Endothelial cell of umbilical vein (primary cell): ENCODE data around the gene LILRB3. TPM values are rescaled to one million over a fixed set of nuclear protein-coding genes. Genes with fewer than 3 reads are reported as not detected.

Experiments
- BruUV-seq: library from RNA; stranded (reverse); fragments of 400-500 nt; replicated peaks from 2 replicates; lab custom pipeline; 2021; lab: Mats Ljungman, UMichigan
- CTCF ChIA-PET: fragments of 300-600, 350-600 bp; sonication (Branson Sonifier 250); formaldehyde crosslinking; loops from one replicate; lab custom pipeline; 2021; ENCODE audit warnings: antibody characterized with exemption, inconsistent platforms; lab: Charles Lee
- POLR2A ChIA-PET: fragments of 300-600, 350-600 bp; sonication (Branson Sonifier 250); formaldehyde crosslinking; loops from one replicate; lab custom pipeline; 2021; ENCODE audit warnings: antibody characterized with exemption, inconsistent platforms; lab: Charles Lee
- DNase-seq: peaks from one replicate; pipeline ENCODE4 v3.0.0-alpha.2; 2011; ENCODE audit warnings: low read depth, low spot score
- FAIRE-seq: peaks from 2 replicates; lab custom pipeline; 2011; peaks lifted over from hg19 to GRCh38; lab: Jason Lieb, UNC
- H2AFZ ChIP-seq: 2 replicates; pipeline ENCODE4 v1.6.0; 2012; ENCODE audit warnings: low read depth, low read length, control low read depth, inconsistent platforms
- H3K27ac ChIP-seq: 2 replicates; pipeline ENCODE4 v1.5.1; 2011; ENCODE audit warnings: low read depth, mild to moderate bottlenecking, control low read depth, low read length, moderate library complexity; ENCODE audit not compliant: insufficient read depth
- H3K27me3 ChIP-seq, 2 experiments: 2 replicates each; pipeline versions ENCODE4 v1.6.0 to v1.6.1; 2011; ENCODE audit warnings: low read length in 2 of 2, mixed read lengths in 1 of 2; ENCODE audit not compliant: control insufficient read depth in 2 of 2, insufficient read depth in 2 of 2
- H3K36me3 ChIP-seq, 2 experiments: 2 replicates in 1 of 2; 3 replicates in 1 of 2; pipeline ENCODE4 v1.5.1; 2011; ENCODE audit warnings: low read length in 2 of 2, mild to moderate bottlenecking in 1 of 2, moderate library complexity in 1 of 2; ENCODE audit not compliant: control insufficient read depth in 2 of 2, insufficient read depth in 2 of 2; ENCODE audit errors: extremely low read depth in 1 of 2
- H3K4me1 ChIP-seq: 3 replicates; pipeline ENCODE4 v1.5.1; 2011; ENCODE audit warnings: mild to moderate bottlenecking, low read length; ENCODE audit not compliant: control insufficient read depth, insufficient read depth; ENCODE audit errors: extremely low read depth
- H3K4me2 ChIP-seq: 2 replicates; pipeline ENCODE4 v1.6.1; 2011; ENCODE audit warnings: low read length, control low read depth, mixed read lengths; ENCODE audit not compliant: insufficient read depth
- H3K4me3 ChIP-seq, 3 experiments: fragments of 200-600 bp in 1 of 3; sonication (generic), shearing (Covaris generic) in 1 of 3; replicated peaks in 1 of 3; 2 replicates each; pipeline ENCODE4 v1.5.1; 2011 to 2016; ENCODE audit warnings: control low read depth in 3 of 3, low read length in 3 of 3, mild to moderate bottlenecking in 2 of 3, inconsistent platforms in 1 of 3, low read depth in 1 of 3, moderate library complexity in 1 of 3; ENCODE audit not compliant: insufficient read depth in 1 of 3
- H3K79me2 ChIP-seq: 2 replicates; pipeline ENCODE4 v1.6.0; 2012; ENCODE audit warnings: low read length, inconsistent platforms; ENCODE audit not compliant: control insufficient read depth, insufficient read depth
- H3K9ac ChIP-seq: replicated peaks from 2 replicates; pipeline ENCODE3; 2011; ENCODE audit warnings: low read length, control low read depth; ENCODE audit not compliant: insufficient read depth; ENCODE audit errors: extremely low read depth
- H3K9me1 ChIP-seq: replicated peaks from 3 replicates; pipeline ENCODE4 v1.6.0; 2011; ENCODE audit warnings: mild to moderate bottlenecking, low read length; ENCODE audit not compliant: control insufficient read depth, insufficient read depth; ENCODE audit errors: extremely low read depth
- H3K9me3 ChIP-seq: replicated peaks from 2 replicates; pipeline ENCODE4 v1.5.1; 2012; ENCODE audit warnings: low read length, inconsistent platforms; ENCODE audit not compliant: control insufficient read depth, insufficient read depth
- H4K20me1 ChIP-seq: replicated peaks from 2 replicates; pipeline ENCODE3; 2011; ENCODE audit warnings: mild to moderate bottlenecking, low read length; ENCODE audit not compliant: control insufficient read depth, insufficient read depth; ENCODE audit errors: extremely low read depth
- CTCF ChIP-seq, 2 donors: IDR thresholded peaks; 1 replicate in 1 of 2; 2 replicates in 1 of 2; pipeline ENCODE4 v1.5.1; 2011; ENCODE audit warnings: low read length in 2 of 2, mild to moderate bottlenecking in 2 of 2, moderate library complexity in 2 of 2, control low read depth in 1 of 2, inconsistent platforms in 1 of 2, low read depth in 1 of 2; ENCODE audit not compliant: insufficient read depth in 1 of 2; ENCODE audit errors: extremely low read depth in 1 of 2
- EZH2 ChIP-seq: IDR thresholded peaks from 2 replicates; pipeline ENCODE4 v1.6.1; 2012; ENCODE audit warnings: borderline replicate concordance, low read depth, mild to moderate bottlenecking, moderate library complexity, low read length, inconsistent platforms; ENCODE audit not compliant: severe bottlenecking
- FOS ChIP-seq: IDR thresholded peaks from 2 replicates; pipeline ENCODE4 v1.6.1; 2011; ENCODE audit warnings: mild to moderate bottlenecking, low read length, moderate library complexity, borderline replicate concordance; ENCODE audit not compliant: insufficient read depth
- GATA2 ChIP-seq: IDR thresholded peaks from 2 replicates; pipeline ENCODE4 v1.7.0; 2011; ENCODE audit warnings: low read depth, mild to moderate bottlenecking, moderate library complexity, mixed read lengths, low read length; ENCODE audit not compliant: insufficient read length, insufficient read depth
- JUN ChIP-seq: IDR thresholded peaks from 2 replicates; pipeline ENCODE4 v1.6.1; 2011; ENCODE audit warnings: borderline replicate concordance, low read depth; ENCODE audit not compliant: insufficient read length, insufficient read depth
- MYC ChIP-seq: IDR thresholded peaks from one replicate; pipeline ENCODE4 v1.6.1; 2011; ENCODE audit warnings: mild to moderate bottlenecking, low read depth, low read length
- POLR2A ChIP-seq: IDR thresholded peaks from 2 replicates; pipeline ENCODE4 v1.6.1; 2012; ENCODE audit warnings: low read depth, mild to moderate bottlenecking, control low read depth, low read length
- POLR2AphosphoS5 ChIP-seq: IDR thresholded peaks from 2 replicates; pipeline ENCODE4 v1.6.1; 2012; ENCODE audit warnings: low read depth, mild to moderate bottlenecking, control low read depth, low read length, moderate library complexity; ENCODE audit not compliant: insufficient read depth
- dilution Hi-C: fragments of 300-500 bp; cut with MboI; formaldehyde crosslinking; loops from one replicate; pipeline ENCODE4 v1.15.0; 2019; ENCODE audit warnings: low sequenced_read_pairs; ENCODE audit not compliant: extremely low pct_ligation_motif_present
- intact Hi-C: fragments of 100-400 bp; cut with micrococcal nuclease; formaldehyde crosslinking; loops from one replicate; pipeline ENCODE4 v1.10.0; 2022
- polyA plus RNA-seq, 4 experiments: library from polyadenylated mRNA; depleted of rRNA in 3 of 4; stranded (reverse) in 3 of 4; unstranded in 1 of 4; fragments of >200 nt; gene quantifications; 2 replicates each; pipeline versions ENCODE4 v1.2.1 to v1.2.3, GENCODE V29; 2011 to 2012; ENCODE audit warnings: missing spikeins in 1 of 4
- total RNA-seq: library from RNA; stranded (reverse); gene quantifications from 2 replicates; pipeline ENCODE4 v1.2.3, GENCODE V29; 2021
- TF ChIP-seq, protein P1 (sequence below): IDR thresholded peaks from 2 replicates; pipeline ENCODE4 v1.6.1; 2011; ENCODE audit not compliant: insufficient read depth, insufficient read length

LILRB3 gene
- total and polyA plus RNA-seq, 2 donors (not counting 3 experiments of a cell fraction or from before 2014, with no cell fraction given) = not detected

DNA sequence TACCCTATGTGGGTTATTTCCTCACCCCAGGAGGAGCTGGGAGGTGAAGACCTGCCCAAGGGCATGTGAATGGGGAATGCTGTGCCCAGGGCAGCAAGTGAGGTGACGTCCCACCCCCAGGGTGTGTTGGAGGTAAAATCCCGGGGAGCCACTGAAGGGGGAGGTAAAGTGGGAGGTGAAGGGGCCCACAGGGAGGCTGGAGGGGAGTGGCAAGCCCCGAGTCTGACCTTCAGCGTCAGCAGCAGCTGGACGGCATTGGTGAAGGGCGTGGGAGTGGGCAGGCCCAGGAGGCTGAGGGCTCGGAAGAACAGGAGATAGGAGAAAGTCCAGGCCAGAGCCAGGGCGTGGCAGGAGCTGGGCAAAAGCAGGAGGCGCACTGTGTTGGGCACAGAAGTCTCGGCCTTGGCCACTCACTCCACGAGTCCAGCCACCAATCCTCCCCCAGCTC lies 35.8 kb downstream of the LILRB3 start:
- ChIA-PET CTCF (interaction anchor here (1.1 kb wide), 1 partner anchor 18 kb away, joined by 4 read pairs; no protein-coding TSS in a partner anchor), POLR2A (no interaction called here)
- Histone ChIP-seq H4K20me1 (no peaks in the 10 kb centered on the region), H3K4me2 (no peak overlapping the region), H2AFZ (no peak overlapping the region), H3K4me3 (no peak overlapping the region), H3K79me2 (peaks cover 34% of the 10 kb centered on the region), H3K9ac (no peak overlapping the region), H3K27ac (peak overlapping the region; percentile 6), H3K9me1 (no peaks in the 10 kb centered on the region), H3K4me1 (peaks cover 13% of the 10 kb centered on the region), H3K36me3 (peaks cover 7 to 17% of the 10 kb centered on the region in 2 experiments), H3K9me3 (no peaks in the 10 kb centered on the region), H3K27me3 (no peaks in the 10 kb centered on the region)
- DNase-seq (no peak), FAIRE-seq (no peak)
- intact Hi-C loops (no loop called here), dilution Hi-C loops (no loop called here)
- no TSS peak for BruUV-seq
- no peak for TF ChIP-seq MYC
- TF ChIP-seq JUN = no peak
- TF ChIP-seq CTCF (IDR thresholded peaks at IDR 0.05; ENCODE audit: extremely low read depth in 1 of 2, insufficient read depth in 1 of 2, low read depth in 1 of 2, low read length in 2 of 2) = no peak
- TF ChIP-seq, protein P1, sequence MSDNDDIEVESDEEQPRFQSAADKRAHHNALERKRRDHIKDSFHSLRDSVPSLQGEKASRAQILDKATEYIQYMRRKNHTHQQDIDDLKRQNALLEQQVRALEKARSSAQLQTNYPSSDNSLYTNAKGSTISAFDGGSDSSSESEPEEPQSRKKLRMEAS = no peak

- Histone ChIP-seq H3K79me2 (peaks cover 31% of the 10 kb centered on the region), H3K36me3 (peaks cover 7 to 17% of the 10 kb centered on the region in 2 experiments), H3K4me2 (no peak overlapping the region), H3K4me3 (no peak overlapping the region), H3K27ac (no peak overlapping the region), H3K9ac (no peak overlapping the region), H3K9me3 (no peaks in the 10 kb centered on the region), H3K27me3 (no peaks in the 10 kb centered on the region), H2AFZ (no peak overlapping the region), H3K4me1 (peaks cover 9% of the 10 kb centered on the region), H4K20me1 (no peaks in the 10 kb centered on the region), H3K9me1 (no peaks in the 10 kb centered on the region)
- DNase-seq = no peak
- dilution Hi-C loops (no loop called here), intact Hi-C loops (no loop called here)
- TF ChIP-seq POLR2AphosphoS5 (no peak), FOS (no peak), EZH2 (no peak), CTCF (IDR thresholded peaks at IDR 0.05; ENCODE audit: extremely low read depth in 1 of 2, insufficient read depth in 1 of 2, low read depth in 1 of 2, low read length in 2 of 2) (no peak), JUN (no peak), MYC (no peak), GATA2 (no peak), POLR2A (no peak)
- TF ChIP-seq, protein P1 = no peak
- ChIA-PET POLR2A (no interaction called here), CTCF (interaction anchor here (1.1 kb wide), 1 partner anchor 18 kb away, joined by 4 read pairs; no protein-coding TSS in a partner anchor)
- FAIRE-seq = no peak
- no TSS peak for BruUV-seq
These were observed 36.5 kb downstream of the LILRB3 start for GRCh38 chr19:54186351-54186750.
